Uterus (tissue), 2 donors: ENCODE measurements around the gene SLC17A9.

Source experiments
- POLR2A ChIP-seq, 2 donors: fragments of 450-650 bp; IDR thresholded peaks; one replicate each; pipeline ENCODE4 v1.6.1; 2016; ENCODE audit warnings: antibody characterized with exemption in 2 of 2, mild to moderate bottlenecking in 1 of 2, moderate library complexity in 1 of 2
- TF ChIP-seq, protein P1 (sequence below), 4 experiments: fragments of 200-600 bp in 2 of 4; fragments of 450-650 bp in 2 of 4; sonication (generic) in 2 of 4; IDR thresholded peaks; one replicate each; pipeline ENCODE4 v1.5.1; 2016 to 2019; ENCODE audit warnings: antibody characterized with exemption in 4 of 4, mild to moderate bottlenecking in 2 of 4, moderate library complexity in 1 of 4

DNA sequence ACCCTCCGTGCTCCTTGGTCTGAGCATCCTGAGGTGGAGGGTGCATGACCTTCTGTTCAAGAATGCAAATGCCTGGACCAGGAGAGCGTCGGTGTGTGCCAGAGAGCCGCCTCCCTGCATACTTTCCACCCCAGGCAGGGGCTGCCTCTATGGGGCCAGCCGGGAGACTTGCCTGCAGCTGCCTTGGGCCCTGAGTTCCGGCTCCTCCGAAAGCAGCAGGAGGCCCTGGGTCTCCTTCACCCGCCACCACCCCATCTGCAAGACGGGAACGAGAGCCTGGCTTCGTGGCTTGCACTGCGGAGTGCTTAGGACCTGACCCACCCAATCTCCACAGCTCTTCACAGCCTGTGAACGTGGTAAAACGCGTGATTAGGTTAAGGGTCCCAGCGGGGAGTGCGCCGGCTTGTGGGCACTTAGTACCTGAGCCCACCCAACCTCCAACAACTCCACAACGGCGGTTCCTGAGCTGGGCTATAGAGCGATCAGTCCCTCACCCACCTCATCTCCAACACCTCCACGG is 37.9 kb downstream of the SLC17A9 start:
- TF ChIP-seq, protein P1, sequence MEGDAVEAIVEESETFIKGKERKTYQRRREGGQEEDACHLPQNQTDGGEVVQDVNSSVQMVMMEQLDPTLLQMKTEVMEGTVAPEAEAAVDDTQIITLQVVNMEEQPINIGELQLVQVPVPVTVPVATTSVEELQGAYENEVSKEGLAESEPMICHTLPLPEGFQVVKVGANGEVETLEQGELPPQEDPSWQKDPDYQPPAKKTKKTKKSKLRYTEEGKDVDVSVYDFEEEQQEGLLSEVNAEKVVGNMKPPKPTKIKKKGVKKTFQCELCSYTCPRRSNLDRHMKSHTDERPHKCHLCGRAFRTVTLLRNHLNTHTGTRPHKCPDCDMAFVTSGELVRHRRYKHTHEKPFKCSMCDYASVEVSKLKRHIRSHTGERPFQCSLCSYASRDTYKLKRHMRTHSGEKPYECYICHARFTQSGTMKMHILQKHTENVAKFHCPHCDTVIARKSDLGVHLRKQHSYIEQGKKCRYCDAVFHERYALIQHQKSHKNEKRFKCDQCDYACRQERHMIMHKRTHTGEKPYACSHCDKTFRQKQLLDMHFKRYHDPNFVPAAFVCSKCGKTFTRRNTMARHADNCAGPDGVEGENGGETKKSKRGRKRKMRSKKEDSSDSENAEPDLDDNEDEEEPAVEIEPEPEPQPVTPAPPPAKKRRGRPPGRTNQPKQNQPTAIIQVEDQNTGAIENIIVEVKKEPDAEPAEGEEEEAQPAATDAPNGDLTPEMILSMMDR (IDR thresholded peaks at IDR 0.05): no peak
- no peak for TF ChIP-seq POLR2A (IDR thresholded peaks at IDR 0.05)
